Fibroblast of peridontal ligament (primary cell): Measurements from ENCODE around the gene HEXIM2.

Experiments
- DNase-seq: peaks from one replicate; pipeline ENCODE4 v3.0.0-alpha.2; 2010; ENCODE audit errors: extremely low read depth

Gene HEXIM2

DNA sequence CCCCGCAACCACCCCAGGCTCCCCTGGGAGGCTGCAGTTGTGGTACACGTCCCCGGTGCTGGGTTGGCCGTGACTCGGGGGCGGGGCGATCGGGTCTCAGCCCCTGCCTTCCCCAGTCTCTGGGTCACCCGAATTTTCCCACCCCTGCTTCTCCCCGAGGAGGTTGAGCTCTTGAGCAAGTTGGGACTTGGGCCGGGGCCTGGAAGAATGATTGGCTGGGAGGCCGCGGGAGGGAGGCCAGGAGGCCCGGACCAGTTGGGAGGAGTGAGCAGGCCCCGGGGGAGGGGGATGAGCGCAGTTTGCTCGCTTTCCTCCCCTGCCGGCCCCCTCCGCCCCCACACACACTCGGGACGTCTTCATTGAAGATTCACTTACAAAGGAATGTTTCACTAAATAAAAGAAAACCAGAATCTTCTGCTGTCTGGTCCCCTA is 17.9 kb upstream of the HEXIM2 start:
- peak; percentile 87 for DNase-seq

DNA sequence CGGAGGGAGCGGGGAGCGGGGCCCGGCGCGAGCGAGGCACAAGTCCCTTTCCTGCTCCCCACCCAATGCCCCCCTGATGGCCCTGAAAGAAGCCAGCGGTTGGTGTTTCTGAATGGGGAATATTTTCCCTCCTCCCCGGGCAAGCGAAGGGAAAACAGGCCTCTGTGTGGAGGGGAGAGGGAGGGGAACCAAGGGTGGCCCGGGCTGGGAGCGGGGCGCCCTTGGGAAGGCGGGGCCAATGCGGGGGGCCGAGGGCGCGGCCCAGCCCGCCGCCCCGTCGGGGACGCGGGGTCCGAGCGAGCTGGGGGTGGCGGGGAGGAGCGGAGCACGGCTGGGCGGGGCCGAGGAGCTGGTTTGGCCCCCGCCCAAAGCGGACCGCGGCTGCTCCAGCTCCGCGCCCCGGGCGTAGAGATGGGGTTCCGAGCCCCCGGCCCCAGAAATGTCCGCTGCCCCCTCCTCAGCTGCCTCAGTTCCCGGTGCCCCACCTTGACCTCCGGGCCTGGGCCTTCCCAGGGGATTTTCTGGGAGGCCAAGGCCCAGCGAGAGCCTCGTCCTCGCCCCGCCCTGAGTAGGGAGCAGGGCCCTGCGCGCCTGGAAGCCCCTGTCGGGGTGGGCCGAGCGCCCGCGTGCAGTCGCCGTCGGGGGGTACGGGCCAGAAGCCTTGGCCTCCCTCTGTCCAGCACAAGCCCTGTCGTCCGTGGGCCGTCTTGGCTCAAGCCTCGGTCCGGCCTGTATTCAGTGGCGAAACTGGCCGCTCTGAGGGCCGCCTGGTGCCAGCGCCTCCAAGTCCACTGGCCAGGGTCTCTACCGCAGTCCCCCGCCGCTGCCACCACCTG is 17.3 kb upstream of the HEXIM2 start:
- DNase-seq, result no peak

DNA sequence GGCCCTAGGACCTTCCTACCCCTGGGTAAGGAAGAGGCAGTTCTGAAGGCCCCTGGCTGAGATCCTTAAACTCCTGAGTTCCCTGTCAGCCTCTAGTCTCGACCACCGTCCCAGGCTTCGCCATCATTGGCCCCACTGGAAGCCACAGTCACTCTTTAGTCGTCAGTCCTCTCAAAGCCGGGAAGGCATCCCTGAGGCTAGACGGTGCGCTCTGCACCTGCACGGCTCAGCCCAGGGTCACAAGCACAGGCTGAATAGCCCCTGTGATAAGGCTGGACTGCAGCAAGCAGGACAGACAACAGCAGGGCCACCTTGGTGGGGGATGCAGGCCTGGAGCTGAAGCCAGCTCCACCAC is 16.7 kb upstream of the HEXIM2 start:
- no peak for DNase-seq

DNA sequence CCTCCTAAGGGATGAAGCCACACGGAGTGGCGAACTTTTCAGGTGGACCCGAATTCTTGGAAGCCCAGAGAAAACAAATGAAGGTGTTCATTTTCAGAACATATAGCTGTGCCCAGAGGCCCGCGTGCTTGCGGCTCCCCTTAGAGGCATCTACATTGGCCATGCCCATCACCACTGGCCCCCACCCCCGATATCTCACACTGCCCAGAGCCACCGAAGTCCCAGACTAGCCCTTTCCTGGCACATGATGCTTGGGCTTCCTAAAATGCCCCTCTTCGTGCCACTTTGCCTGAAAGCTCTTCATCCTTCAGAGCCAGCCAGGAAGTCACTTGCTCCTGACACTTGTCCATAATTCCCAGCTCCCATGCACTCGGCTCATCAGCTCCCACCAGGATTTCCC is 15.5 kb upstream of the HEXIM2 start:
- DNase-seq, result no peak

DNA sequence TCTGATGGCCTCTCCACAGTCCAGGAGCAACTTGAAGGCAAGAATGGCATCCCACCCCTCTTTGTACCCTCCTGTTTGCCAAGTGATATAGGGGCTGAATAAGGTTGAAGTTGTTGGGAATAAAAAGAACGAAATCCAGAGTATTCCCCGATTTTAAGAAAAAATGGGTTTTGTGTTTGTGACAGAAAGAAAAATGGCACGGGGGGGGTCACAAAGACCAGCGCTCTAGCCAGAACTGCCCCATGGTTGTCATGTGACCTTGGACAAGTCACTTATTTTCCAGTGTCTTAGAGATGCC is 15.1 kb upstream of the HEXIM2 start:
- DNase-seq, result no peak

DNA sequence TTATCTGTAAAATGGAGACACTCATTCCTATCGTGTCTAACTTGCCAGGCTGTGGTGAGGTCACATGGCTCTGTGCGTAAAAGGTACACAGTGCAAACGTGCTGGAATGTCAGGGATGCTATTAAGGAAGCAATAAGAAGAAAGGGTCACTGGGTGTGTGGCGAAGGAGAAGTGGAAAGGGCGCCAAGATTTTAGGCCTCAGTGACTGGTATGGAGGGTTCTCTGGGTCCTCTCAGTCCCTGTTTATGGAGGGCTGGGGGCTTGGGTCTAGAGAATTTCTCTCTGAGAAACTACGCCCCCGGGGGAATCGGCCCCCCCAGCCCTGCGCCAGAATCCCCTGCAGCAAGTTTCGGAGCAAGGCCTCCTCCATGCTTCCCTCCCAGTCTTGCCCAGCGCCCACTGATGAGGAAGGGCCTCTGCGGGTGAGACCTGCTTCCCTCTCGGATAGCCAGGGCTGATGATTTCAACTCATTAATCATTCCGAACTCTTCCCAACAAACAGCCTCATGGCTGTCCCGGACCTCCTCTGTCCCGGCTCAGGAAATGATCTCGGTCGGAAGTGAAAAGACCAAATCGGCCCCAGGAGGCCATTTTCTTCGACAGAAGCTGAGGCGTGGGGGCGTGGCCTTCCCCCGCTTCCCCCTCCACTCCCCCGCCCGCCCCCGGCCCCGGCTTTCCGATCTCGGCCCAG is 14.6 kb upstream of the HEXIM2 start:
- DNase-seq, result peak; percentile 73

DNA sequence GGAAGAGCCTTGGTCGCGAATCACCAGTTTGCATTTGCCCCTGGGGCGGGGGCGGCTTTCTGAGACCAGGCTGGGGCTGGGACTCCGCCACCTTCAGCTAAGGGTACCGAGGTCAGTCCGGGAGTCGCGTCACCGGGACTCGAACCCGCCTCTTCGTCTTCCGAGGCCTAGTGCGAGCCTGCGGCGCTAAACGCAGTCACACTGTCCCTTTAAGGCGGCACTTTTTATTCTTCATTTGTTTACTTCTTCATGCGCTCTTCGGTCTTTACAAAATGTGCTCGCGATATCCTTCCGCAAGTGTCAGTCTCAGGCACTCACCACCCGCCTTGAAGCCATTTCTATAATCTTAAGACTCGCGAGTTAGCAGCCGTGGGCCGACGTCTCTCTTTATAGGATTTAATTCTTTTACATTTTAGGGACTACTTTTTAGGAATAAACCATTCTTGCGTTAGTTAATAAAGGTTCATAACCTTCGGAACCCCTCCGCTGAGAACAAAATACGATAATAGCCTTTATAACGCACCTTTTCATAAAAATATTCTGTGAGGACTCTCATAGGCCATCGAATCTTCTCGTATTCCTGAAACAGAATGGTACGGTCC is 14.0 kb upstream of the HEXIM2 start:
- peak; percentile 97 for DNase-seq

DNA sequence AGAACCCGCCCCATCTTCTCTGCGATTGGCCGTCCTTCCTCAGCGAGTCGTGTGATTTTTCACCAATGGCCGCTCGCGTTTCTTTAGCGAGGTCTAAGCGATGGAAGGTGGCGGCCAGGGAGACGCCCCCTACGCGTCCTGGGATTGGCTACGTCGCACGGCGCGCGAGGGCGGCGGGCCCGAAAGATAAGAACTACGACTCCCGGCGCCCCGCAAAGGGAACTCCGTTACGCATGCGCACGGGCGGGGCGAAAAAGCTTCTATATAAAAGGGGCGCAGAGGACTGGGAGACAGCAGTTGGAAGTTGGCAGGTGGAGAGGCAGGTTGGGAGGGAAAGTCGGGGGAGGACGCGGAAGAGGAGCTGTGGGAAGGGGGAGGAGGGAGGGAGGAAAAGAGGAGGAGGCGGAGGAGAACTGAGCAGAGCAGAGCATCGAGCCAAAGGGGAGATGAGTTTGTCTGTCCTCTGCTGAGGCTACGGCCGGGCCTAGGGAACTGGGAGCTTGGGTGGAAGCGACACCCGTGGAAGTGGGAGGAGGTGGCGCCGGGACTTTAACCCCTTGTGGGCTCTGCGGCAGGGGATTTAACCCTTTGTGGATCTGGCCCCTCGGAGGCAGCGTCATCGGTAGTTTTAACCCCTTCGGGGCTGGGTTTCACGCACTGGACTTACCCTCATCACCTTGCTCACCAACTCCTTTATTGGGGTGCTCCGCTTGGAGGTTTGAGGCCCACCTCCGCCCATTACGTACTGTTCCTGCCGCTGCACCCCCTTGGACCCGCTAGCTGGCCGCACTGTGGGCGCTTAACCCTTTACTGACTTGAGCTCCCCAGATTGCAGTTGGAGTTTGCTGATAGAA is 13.3 kb upstream of the HEXIM2 start, which contains the start of gene HEXIM1:
Gene HEXIM1, plus strand, starts transcription at position 293 of the 854 bp plus-strand sequence. CDS start 716 bp downstream, outside the sequence.
- DNase-seq, result peak; percentile 99

DNA sequence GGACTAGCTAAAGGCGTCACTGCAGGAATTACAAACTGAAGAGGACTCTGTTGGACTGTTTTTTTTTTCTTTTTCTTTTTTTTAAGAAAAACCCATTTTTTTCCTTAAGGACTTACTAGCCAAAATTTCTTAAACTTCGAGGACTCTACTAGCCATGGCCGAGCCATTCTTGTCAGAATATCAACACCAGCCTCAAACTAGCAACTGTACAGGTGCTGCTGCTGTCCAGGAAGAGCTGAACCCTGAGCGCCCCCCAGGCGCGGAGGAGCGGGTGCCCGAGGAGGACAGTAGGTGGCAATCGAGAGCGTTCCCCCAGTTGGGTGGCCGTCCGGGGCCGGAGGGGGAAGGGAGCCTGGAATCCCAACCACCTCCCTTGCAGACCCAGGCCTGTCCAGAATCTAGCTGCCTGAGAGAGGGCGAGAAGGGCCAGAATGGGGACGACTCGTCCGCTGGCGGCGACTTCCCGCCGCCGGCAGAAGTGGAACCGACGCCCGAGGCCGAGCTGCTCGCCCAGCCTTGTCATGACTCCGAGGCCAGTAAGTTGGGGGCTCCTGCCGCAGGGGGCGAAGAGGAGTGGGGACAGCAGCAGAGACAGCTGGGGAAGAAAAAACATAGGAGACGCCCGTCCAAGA is 12.5 kb upstream of the HEXIM2 start:
- DNase-seq, result peak; percentile 75

DNA sequence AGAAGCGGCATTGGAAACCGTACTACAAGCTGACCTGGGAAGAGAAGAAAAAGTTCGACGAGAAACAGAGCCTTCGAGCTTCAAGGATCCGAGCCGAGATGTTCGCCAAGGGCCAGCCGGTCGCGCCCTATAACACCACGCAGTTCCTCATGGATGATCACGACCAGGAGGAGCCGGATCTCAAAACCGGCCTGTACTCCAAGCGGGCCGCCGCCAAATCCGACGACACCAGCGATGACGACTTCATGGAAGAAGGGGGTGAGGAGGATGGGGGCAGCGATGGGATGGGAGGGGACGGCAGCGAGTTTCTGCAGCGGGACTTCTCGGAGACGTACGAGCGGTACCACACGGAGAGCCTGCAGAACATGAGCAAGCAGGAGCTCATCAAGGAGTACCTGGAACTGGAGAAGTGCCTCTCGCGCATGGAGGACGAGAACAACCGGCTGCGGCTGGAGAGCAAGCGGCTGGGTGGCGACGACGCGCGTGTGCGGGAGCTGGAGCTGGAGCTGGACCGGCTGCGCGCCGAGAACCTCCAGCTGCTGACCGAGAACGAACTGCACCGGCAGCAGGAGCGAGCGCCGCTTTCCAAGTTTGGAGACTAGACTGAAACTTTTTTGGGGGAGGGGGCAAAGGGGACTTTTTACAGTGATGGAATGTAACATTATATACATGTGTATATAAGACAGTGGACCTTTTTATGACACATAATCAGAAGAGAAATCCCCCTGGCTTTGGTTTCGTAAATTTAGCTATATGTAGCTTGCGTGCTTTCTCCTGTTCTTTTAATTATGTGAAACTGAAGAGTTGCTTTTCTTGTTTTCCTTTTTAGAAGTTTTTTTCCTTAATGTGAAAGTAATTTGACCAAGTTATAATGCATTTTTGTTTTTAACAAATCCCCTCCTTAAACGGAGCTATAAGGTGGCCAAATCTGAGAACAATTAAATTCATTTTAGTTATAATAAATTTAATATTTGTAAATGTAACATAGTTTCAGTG is 11.7 kb upstream of the HEXIM2 start:
- DNase-seq, result peak; percentile 58

DNA sequence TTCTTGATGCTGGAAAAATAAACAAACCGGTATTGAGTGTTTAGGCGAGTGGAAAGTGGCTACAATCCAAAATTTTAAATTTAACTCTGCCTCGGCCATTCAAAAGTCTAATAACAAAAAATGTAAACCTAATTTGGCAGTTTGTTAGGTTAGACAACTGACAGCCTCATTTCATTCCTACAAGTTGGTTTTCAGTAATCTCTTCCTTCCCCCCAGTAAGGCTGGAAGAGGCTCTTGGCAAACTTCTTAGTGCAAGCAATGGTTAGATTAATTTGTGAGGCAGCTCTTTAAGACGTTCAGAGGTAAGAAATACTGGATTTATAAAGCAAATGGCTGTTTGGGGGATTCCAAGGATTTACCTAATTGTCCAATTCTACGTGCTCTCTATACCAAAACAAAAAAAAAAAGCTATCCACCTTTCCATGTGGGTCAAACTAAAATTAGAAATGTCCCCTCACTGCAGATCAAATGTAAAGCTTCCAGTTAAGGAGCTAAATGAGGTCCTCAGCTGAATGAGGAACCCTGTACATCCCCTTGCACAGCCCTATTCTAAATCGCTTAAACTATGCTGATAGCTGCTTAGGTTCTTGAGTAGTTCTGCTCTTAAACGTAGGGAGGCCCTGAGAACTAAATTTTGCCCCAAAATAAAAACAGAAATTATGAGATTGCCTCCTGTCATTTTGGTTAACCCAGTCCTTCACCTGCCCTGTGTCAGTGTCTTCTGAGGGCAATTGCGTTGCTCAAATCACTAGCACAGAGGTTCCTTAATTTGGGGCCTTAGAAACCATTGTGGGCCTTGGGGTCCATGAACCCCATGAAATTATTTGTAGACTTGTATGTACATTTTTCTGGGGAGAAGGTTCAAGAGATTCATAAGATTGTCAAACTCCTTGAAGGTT is 10.5 kb upstream of the HEXIM2 start:
- peak; percentile 52 for DNase-seq

DNA sequence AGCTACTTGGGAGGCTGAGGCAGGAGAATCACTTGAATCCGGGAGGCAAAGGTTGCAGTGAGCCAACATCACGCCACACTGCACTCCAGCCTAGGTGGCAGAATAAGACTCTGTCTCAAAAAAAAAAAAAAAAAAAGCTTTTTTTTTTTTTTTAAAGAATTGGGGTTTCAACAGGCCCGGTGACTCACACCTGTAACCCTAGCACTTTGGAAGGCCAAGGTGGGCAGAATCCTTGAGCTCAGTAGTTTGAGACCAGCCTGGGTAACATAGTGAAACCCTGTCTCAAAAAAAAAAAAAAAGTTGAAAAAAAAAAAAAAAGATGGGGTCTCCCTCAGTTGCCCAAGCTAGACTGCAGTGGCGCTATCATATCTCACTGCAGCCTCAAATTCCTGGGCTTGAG is 6.6 kb upstream of the HEXIM2 start:
- DNase-seq, result no peak

DNA sequence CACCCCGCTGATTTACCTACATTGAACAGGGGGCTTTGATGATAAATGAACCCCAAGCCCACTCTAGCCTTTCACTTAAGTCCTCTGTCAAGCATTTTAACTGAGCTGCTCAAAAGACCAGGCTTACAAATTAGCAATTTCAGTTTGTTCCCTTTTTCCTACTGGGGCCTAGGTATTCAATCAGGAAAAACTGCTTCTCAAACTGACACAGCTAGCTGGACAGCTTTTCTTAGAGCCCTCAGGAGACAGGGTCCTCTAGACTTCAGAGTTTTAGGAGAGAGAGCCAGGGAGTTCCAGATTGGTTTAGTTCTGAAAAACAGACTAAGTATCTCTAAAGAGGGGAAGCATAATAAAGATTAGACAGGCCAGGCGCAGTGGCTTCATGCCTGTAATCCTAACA is 6.2 kb upstream of the HEXIM2 start:
- no peak for DNase-seq

DNA sequence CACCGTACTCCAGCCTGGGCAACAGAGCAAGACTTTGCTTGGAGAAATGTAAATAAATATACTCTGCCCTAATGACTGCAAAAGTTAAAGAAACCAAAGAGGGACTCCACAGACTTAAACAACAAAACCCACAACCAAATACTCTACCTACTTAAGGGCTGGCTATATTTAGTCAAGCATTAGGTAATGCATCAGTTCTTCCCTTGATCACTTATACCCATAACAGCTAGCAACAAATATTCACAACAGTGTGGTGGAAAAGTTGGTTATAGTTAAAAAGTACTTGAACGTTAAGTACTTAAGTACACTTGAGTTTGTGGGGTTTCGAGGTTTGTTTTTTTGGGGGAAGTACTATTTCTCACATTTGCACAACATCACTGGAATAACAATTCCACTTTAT is 5.4 kb upstream of the HEXIM2 start:
- no peak for DNase-seq

DNA sequence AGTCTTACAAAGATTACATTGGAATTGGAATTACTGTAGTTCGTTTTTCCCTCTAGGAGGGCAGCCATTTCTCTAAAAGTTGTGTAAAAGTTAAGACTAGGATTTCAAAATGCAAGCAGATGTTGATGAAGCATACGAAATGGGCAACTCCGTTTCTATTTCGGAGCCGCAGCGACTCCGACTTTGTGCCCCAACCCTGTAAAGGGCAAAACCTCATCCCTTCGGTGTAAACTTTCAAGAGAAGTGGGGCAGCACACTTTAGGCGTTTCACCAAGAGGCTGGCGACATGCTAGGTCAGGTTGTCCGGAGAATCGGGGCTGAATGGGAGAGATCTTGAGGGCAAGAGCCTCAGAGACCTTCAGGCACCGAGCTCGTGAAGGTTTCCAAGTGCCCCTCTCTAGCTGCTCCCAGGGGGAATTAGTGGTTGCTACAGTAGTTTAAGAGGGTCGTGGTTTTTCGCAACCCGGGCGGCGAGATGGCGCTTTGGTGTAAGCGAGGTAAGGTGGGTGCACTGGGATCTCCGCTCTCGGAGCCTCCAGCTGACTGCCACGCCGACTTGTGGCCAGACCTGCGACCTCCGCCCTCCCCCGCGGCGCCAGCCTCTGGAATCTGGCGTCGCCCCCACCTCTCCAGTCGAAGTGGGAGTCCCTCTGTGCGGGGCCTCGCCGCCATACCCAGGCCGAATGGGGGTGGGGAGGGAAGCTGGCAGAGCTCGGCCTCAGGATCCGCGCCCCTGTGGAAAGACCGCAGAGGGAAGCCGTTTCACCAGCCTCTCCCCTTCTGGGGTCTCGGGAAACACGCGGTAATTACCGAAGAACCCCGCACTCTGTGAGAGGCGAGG is 1.0 kb upstream of the HEXIM2 start:
- DNase-seq, result peak; percentile 52

DNA sequence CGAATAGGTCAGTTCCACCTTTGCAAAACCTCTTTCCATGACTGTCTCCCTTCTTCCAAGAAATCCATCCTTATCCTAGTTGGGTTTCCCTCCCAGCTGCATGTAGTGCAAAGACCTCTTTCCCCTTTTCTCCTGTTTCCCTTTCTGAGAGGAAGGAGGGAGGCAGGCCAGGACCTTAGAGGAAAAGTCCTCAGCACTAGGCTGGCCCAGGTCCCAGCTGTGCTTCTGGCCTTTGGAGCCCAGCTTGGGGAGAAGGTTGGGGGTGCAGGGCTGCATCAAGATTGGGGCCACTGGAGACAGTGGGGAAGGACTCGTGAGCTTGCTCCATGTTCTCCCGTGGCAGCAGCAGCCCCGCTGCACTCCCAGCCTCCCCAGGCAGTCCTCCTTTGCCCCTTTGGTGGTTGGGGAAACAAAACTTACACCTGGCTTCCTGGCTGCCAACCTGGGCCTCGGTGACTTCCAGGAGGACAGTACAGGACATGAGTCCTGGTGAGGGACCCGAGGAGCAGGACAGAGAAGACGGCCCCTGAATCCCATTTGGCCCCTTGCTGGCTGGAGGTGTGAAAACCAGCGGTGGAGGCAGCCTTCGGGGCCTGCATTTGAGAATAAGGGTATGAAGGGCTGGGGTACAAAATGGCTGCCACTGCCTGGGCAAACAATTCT is 481 bp downstream of the HEXIM2 start:
- DNase-seq, result no peak

DNA sequence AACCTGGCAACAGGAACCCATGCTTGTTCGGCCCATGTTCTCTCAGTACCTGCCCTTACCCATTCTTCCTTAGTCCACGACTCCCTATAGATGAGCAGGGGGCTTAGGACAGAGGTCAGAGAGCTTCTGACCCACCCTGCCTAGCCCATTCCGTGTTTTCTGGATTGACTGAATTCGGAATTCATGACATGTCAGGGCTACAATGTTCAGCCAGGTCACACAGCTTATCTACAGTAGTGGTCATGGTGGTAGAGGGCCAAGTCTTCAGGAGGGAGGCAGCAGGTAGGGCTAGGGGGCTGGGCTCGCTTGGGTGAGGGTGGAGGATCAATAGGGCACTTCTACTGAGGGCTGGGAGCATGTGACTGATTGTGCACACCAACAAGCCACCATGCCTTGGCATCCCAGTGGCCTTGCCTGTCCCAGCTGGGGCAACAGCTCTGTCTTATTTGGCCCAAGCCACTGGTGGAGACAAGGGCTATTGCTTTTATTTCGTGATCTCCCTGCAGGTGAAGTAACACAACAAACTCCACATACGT is 3.1 kb downstream of the HEXIM2 start:
- DNase-seq, result no peak
